Measurements from ENCODE around the gene MPO. TPM values are rescaled to one million over a fixed set of nuclear protein-coding genes. Genes with fewer than 3 reads are reported as not detected.
A peak's percentile ranks its signal among the peaks of the same experiment; 100 is the strongest.

Gene MPO
- total and polyA plus RNA-seq, 9 of the 15 experiments (the other 6 are each of a cell fraction or from before 2014, with no cell fraction given): 0.04 to 0.47 (median 0.39) TPM; not detected in 6

- BruUV-seq (replicated peaks): no TSS peak
- peak overlapping the region; percentile 45; the same call in 1 of the 2 replicates for H2AFZ ChIP-seq (ENCODE audit: low read depth, low read length)
- intact Hi-C loops (cut with micrococcal nuclease) (no loop called here), in situ Hi-C loops (cut with MboI) (loop anchor here (25.0 kb wide), 1 partner anchor 734 kb away; no protein-coding TSS in a partner anchor)
- peaks cover 0 to 21% of the 10 kb centered on the region in 2 experiments; a peak in 3 of 5 replicates for H3K4me1 ChIP-seq (replicated peaks in 1 of 2; ENCODE audit: control insufficient read depth in 2 of 2, insufficient read depth in 2 of 2, low read length in 2 of 2)
- no peaks in the 10 kb centered on the region for H3K36me3 ChIP-seq (ENCODE audit: control insufficient read depth, insufficient read depth, low read length)
- POLR2A ChIA-PET: interaction anchor here (0.6 to 1.8 kb wide), 2 partner anchors 14 to 156 kb away, joined by 5 to 6 read pairs; no protein-coding TSS in a partner anchor
- no peak; the same call in 2 of the 3 replicates for ATAC-seq
- no peak overlapping the region for H3K4me3 ChIP-seq
- CTCF ChIA-PET (ENCODE audit: low intra/inter-chr PET ratio): interaction anchor here (0.7 kb wide), 1 partner anchor 409 kb away, joined by 5 read pairs; no protein-coding TSS in a partner anchor
- H3K79me2 ChIP-seq (ENCODE audit: control insufficient read depth, insufficient read depth, low read length): no peaks in the 10 kb centered on the region
- peak in 2 of 4 experiments; percentile 8 to 11 for DNase-seq (ENCODE audit: extremely low read depth in 1 of 4, low spot score in 3 of 4)
- H3K9me1 ChIP-seq (ENCODE audit: control insufficient read depth, insufficient read depth, low read length): no peaks in the 10 kb centered on the region
- H3K9ac ChIP-seq (ENCODE audit: insufficient read depth in 1 of 2, low read depth in 2 of 2, low read length in 2 of 2): peak overlapping the region in 1 of 2 experiments; percentile 24; a peak in 2 of 4 replicates
- no peak overlapping the region for H3K27ac ChIP-seq (ENCODE audit: extremely low read depth, low read depth, low read length)
- TF ChIP-seq IFI16 (CRISPR knock-in tag; IDR thresholded peaks at IDR 0.05) (no peak), ZNF695 (CRISPR knock-in tag; IDR thresholded peaks at IDR 0.05) (no peak), ZBTB8A (IDR thresholded peaks at IDR 0.05; ENCODE audit: partially characterized antibody) (no peak), CTBP1 (IDR thresholded peaks at IDR 0.05; ENCODE audit: borderline replicate concordance) (no peak), NR0B1 (IDR thresholded peaks at IDR 0.05; ENCODE audit: partially characterized antibody) (no peak), TCF7L2 (IDR thresholded peaks at IDR 0.05; ENCODE audit: low read depth, low read length) (no peak), ZFP30 (CRISPR knock-in tag; IDR thresholded peaks at IDR 0.05; ENCODE audit: borderline replicate concordance) (no peak), MTA1 (IDR thresholded peaks at IDR 0.05; ENCODE audit: borderline replicate concordance) (no peak), MYBL2 (IDR thresholded peaks at IDR 0.05; ENCODE audit: low read depth) (no peak), MYBL2 (CRISPR knock-in tag; IDR thresholded peaks at IDR 0.05; ENCODE audit: borderline replicate concordance) (no peak), ZNF324 (CRISPR knock-in tag; IDR thresholded peaks at IDR 0.05) (no peak), NR2C2 (CRISPR knock-in tag; IDR thresholded peaks at IDR 0.05) (no peak), NR2C2 (tag; IDR thresholded peaks at IDR 0.05) (no peak), RBM39 (optimal IDR thresholded peaks at IDR 0.05; ENCODE audit: low read depth, low read length) (no peak), STAG1 (CRISPR knock-in tag; IDR thresholded peaks at IDR 0.05; ENCODE audit: borderline replicate concordance) (no peak), ZNF133 (CRISPR knock-in tag; IDR thresholded peaks at IDR 0.05) (no peak), ZNF316 (IDR thresholded peaks at IDR 0.05) (no peak), RAD51 (IDR thresholded peaks at IDR 0.05; ENCODE audit: borderline replicate concordance, low read depth) (no peak), ELF4 (CRISPR knock-in tag; IDR thresholded peaks at IDR 0.05) (no peak)
- TF ChIP-seq, protein P1, sequence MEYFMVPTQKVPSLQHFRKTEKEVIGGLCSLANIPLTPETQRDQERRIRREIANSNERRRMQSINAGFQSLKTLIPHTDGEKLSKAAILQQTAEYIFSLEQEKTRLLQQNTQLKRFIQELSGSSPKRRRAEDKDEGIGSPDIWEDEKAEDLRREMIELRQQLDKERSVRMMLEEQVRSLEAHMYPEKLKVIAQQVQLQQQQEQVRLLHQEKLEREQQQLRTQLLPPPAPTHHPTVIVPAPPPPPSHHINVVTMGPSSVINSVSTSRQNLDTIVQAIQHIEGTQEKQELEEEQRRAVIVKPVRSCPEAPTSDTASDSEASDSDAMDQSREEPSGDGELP (CRISPR knock-in tag; IDR thresholded peaks at IDR 0.05; ENCODE audit: borderline replicate concordance): no peak
- TF ChIP-seq, protein P2, sequence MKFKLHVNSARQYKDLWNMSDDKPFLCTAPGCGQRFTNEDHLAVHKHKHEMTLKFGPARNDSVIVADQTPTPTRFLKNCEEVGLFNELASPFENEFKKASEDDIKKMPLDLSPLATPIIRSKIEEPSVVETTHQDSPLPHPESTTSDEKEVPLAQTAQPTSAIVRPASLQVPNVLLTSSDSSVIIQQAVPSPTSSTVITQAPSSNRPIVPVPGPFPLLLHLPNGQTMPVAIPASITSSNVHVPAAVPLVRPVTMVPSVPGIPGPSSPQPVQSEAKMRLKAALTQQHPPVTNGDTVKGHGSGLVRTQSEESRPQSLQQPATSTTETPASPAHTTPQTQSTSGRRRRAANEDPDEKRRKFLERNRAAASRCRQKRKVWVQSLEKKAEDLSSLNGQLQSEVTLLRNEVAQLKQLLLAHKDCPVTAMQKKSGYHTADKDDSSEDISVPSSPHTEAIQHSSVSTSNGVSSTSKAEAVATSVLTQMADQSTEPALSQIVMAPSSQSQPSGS (CRISPR knock-in tag; IDR thresholded peaks at IDR 0.05): no peak
- peaks cover 2% of the 10 kb centered on the region; the same call in 1 of the 2 replicates for H4K20me1 ChIP-seq (replicated peaks; ENCODE audit: control insufficient read depth, insufficient read depth, low read length)
- no peak for FAIRE-seq
- H3K4me2 ChIP-seq (ENCODE audit: insufficient read depth, low read length): no peak overlapping the region; the same call in 1 of the 2 replicates
- no peaks in the 10 kb centered on the region for H3K9me3 ChIP-seq (replicated peaks; ENCODE audit: control insufficient read depth, insufficient read depth, low read depth, low read length)
- H3K27me3 ChIP-seq (ENCODE audit: control insufficient read depth in 2 of 2, insufficient read depth in 2 of 2, low read length in 2 of 2): peaks cover 27 to 64% of the 10 kb centered on the region in 2 experiments; a peak in 4 of 5 replicates
- 30% methylated on average over 4 of the region's 5 CpGs for WGBS (ENCODE audit: insufficient coverage, low coverage, missing lambda C conversion rate)
These were observed 2.1 kb downstream of the MPO start for GRCh38 chr17:58278661-58279015.
